Lower lobe of right lung (tissue), 2 donors: Measurements from ENCODE around the gene GPC1. TPM values are rescaled to one million over a fixed set of nuclear protein-coding genes. Genes with fewer than 3 reads are reported as not detected.

Experiments
- ATAC-seq, 2 donors: fragments of 200-7000 bp; cut with Tn5 transposase; one replicate each; pipeline ENCODE4 v1.9.1; 2020 to 2022; ENCODE audit warnings: mild to moderate bottlenecking in 2 of 2, moderate library complexity in 2 of 2
- DNase-seq: peaks from one replicate; pipeline ENCODE4 v3.0.0-alpha.2; 2020
- H3K27ac ChIP-seq: fragments of 200-600 bp; one replicate; pipeline ENCODE4 v1.8.0; 2022
- H3K27me3 ChIP-seq: fragments of 200-600 bp; one replicate; pipeline ENCODE4 v1.8.0; 2022; ENCODE audit warnings: low read depth
- H3K36me3 ChIP-seq: fragments of 200-600 bp; one replicate; pipeline ENCODE4 v1.8.0; 2022; ENCODE audit warnings: mild to moderate bottlenecking
- H3K4me1 ChIP-seq: fragments of 200-600 bp; one replicate; pipeline ENCODE4 v1.8.0; 2022
- H3K4me3 ChIP-seq: fragments of 200-600 bp; one replicate; pipeline ENCODE4 v1.8.0; 2022; ENCODE audit warnings: mild to moderate bottlenecking
- H3K9me3 ChIP-seq: fragments of 200-600 bp; one replicate; pipeline ENCODE4 v1.8.0; 2022
- CTCF ChIP-seq: fragments of 200-600 bp; IDR thresholded peaks from one replicate; pipeline ENCODE4 v1.8.0; 2022; ENCODE audit warnings: antibody characterized with exemption, mild to moderate bottlenecking
- intact Hi-C: fragments of 100-400 bp; cut with DNase I; formaldehyde crosslinking; loops from one replicate; pipeline ENCODE4 v1.11.0; 2022
- total RNA-seq: library from RNA; stranded (reverse); fragmentation: NEBNext Ultra II Directional; extraction: Animal tissue kit (Norgen Biotek cat#: 25700); gene quantifications from one replicate; pipeline ENCODE4 v1.2.1, GENCODE V29; 2021
- donor health status: DM: no; HTN: yes; CAD: no; lungs with severe emphysema.

GPC1 gene
- total RNA-seq, 1 donor from 2014 or later = 14.7 TPM

- intact Hi-C loops = no loop called here
- DNase-seq (no peak), ATAC-seq (no peak)
- no peaks in the 10 kb centered on the region for H3K36me3 ChIP-seq
- no peak overlapping the region for H3K4me3 ChIP-seq
- no peaks in the 10 kb centered on the region for H3K27me3 ChIP-seq
- TF ChIP-seq CTCF = no peak
- H3K9me3 ChIP-seq = no peaks in the 10 kb centered on the region
- no peak overlapping the region for H3K27ac ChIP-seq
- no peaks in the 10 kb centered on the region for H3K4me1 ChIP-seq
Measured at GRCh38 chr2:240428245-240428644, 7.2 kb upstream of the GPC1 start.

GRCh38 chr2:240429341-240429871, 6.1 kb upstream of the GPC1 start:
- DNase-seq = no peak
- intact Hi-C loops = no loop called here
- H3K27me3 ChIP-seq = peaks cover 10% of the 10 kb centered on the region
- no peak overlapping the region for H3K27ac ChIP-seq
- H3K4me3 ChIP-seq = no peak overlapping the region
- TF ChIP-seq CTCF = no peak
- no peaks in the 10 kb centered on the region for H3K9me3 ChIP-seq
- no peaks in the 10 kb centered on the region for H3K36me3 ChIP-seq
- no peak for ATAC-seq
- peaks cover 1% of the 10 kb centered on the region for H3K4me1 ChIP-seq

- peak; percentile 31 for DNase-seq
- ATAC-seq = no peak
- no peaks in the 10 kb centered on the region for H3K36me3 ChIP-seq
- peaks cover 14% of the 10 kb centered on the region for H3K27me3 ChIP-seq
- H3K9me3 ChIP-seq = no peaks in the 10 kb centered on the region
- no peak for TF ChIP-seq CTCF
- intact Hi-C loops = no loop called here
- H3K27ac ChIP-seq = no peak overlapping the region
- peaks cover 6% of the 10 kb centered on the region for H3K4me1 ChIP-seq
- no peak overlapping the region for H3K4me3 ChIP-seq
Measured at GRCh38 chr2:240429872-240430491, 5.5 kb upstream of the GPC1 start.

- intact Hi-C loops = no loop called here
- peaks cover 14% of the 10 kb centered on the region for H3K27me3 ChIP-seq
- no peaks in the 10 kb centered on the region for H3K36me3 ChIP-seq
- ATAC-seq (no peak), DNase-seq (no peak)
- peaks cover 6% of the 10 kb centered on the region for H3K4me1 ChIP-seq
- no peak overlapping the region for H3K27ac ChIP-seq
- H3K4me3 ChIP-seq = no peak overlapping the region
- H3K9me3 ChIP-seq = no peaks in the 10 kb centered on the region
- no peak for TF ChIP-seq CTCF
Measured at GRCh38 chr2:240430595-240430994, 4.9 kb upstream of the GPC1 start.

- intact Hi-C loops = no loop called here
- DNase-seq = no peak
- H3K4me3 ChIP-seq = no peak overlapping the region
- no peak overlapping the region for H3K27ac ChIP-seq
- no peaks in the 10 kb centered on the region for H3K9me3 ChIP-seq
- no peak for TF ChIP-seq CTCF
- H3K27me3 ChIP-seq = peaks cover 19% of the 10 kb centered on the region
- H3K36me3 ChIP-seq = no peaks in the 10 kb centered on the region
- no peak for ATAC-seq
- peaks cover 9% of the 10 kb centered on the region for H3K4me1 ChIP-seq
Measured at GRCh38 chr2:240431271-240431660, 4.2 kb upstream of the GPC1 start.
